CD4-positive, CD25-positive, alpha-beta regulatory T cell (primary cell): ENCODE data around the gene REG4. TPM values are rescaled to one million over a fixed set of nuclear protein-coding genes. Genes with fewer than 3 reads are reported as not detected.

Experiments used
- ATAC-seq, 2 donors: fragments of 150-1000 bp; cut with Tn5 transposase; one replicate each; pipeline ENCODE4 v1.10.0; 2021; ENCODE audit warnings: low read depth in 2 of 2, moderate number of reproducible peaks in 2 of 2, moderate library complexity in 1 of 2
- DNase-seq, 3 donors: peaks; one replicate each; pipeline versions ENCODE4 v3.0.0 to v3.0.0-alpha.2; 2012 to 2022; ENCODE audit warnings: mixed read lengths in 1 of 3
- H3K27ac ChIP-seq: one replicate; pipeline ENCODE4 v1.7.0; 2013; ENCODE audit warnings: mild to moderate bottlenecking, low read length; ENCODE audit not compliant: insufficient read depth, poor library complexity, severe bottlenecking
- H3K27me3 ChIP-seq: one replicate; pipeline ENCODE4 v1.7.0; 2013; ENCODE audit warnings: low read length; ENCODE audit not compliant: control insufficient read depth, insufficient read depth
- H3K36me3 ChIP-seq: one replicate; pipeline ENCODE4 v1.7.0; 2013; ENCODE audit warnings: mild to moderate bottlenecking, low read length, moderate library complexity; ENCODE audit not compliant: control insufficient read depth, insufficient read depth
- H3K4me1 ChIP-seq: 2 replicates; pipeline ENCODE4 v1.7.0; 2013; ENCODE audit warnings: mild to moderate bottlenecking, low read length; ENCODE audit not compliant: insufficient read depth, control insufficient read depth, poor library complexity, severe bottlenecking
- H3K4me3 ChIP-seq: one replicate; pipeline ENCODE4 v1.7.0; 2013; ENCODE audit warnings: low read depth, mild to moderate bottlenecking, low read length, moderate library complexity
- H3K9me3 ChIP-seq, 2 experiments: 1 replicate in 1 of 2; 2 replicates in 1 of 2; pipeline ENCODE4 v1.7.0; 2013; ENCODE audit warnings: low read length in 2 of 2, mild to moderate bottlenecking in 1 of 2, moderate library complexity in 1 of 2; ENCODE audit not compliant: control insufficient read depth in 2 of 2
- H3K27ac Mint-ChIP-seq, 3 donors: one replicate each; pipeline ENCODE4 v1.8.0; 2020 to 2022; ENCODE audit warnings: mild to moderate bottlenecking in 3 of 3, mixed read lengths in 3 of 3, moderate library complexity in 2 of 3
- H3K27me3 Mint-ChIP-seq: one replicate; pipeline ENCODE4 v1.8.0; 2022; ENCODE audit warnings: mild to moderate bottlenecking, mixed read lengths
- H3K36me3 Mint-ChIP-seq: one replicate; pipeline ENCODE4 v1.8.0; 2020; ENCODE audit warnings: mixed read lengths
- H3K4me1 Mint-ChIP-seq, 4 donors: one replicate each; pipeline ENCODE4 v1.8.0; 2020 to 2022; ENCODE audit warnings: mixed read lengths in 4 of 4, mild to moderate bottlenecking in 1 of 4
- H3K4me3 Mint-ChIP-seq, 4 donors: one replicate each; pipeline ENCODE4 v1.8.0; 2020 to 2022; ENCODE audit warnings: mild to moderate bottlenecking in 4 of 4, mixed read lengths in 4 of 4, moderate library complexity in 3 of 4
- H3K9me3 Mint-ChIP-seq, 7 donors: one replicate each; pipeline ENCODE4 v1.8.0; 2020 to 2022; ENCODE audit warnings: mixed read lengths in 7 of 7, mild to moderate bottlenecking in 3 of 7, moderate library complexity in 2 of 7
- polyA plus RNA-seq, 4 donors: library from polyadenylated mRNA; unstranded; fragments of 300-500 nt; fragmentation: Illumina TruSeq; gene quantifications; one replicate each; pipeline ENCODE4 v1.2.3, GENCODE V29; 2021
- total RNA-seq: library from RNA; stranded (reverse); gene quantifications from one replicate; pipeline ENCODE4 v1.2.3, GENCODE V29; 2022

Gene REG4
- total and polyA plus RNA-seq, 5 donors from 2014 or later, result 0.41 to 1.5 TPM; not detected in 3

DNA sequence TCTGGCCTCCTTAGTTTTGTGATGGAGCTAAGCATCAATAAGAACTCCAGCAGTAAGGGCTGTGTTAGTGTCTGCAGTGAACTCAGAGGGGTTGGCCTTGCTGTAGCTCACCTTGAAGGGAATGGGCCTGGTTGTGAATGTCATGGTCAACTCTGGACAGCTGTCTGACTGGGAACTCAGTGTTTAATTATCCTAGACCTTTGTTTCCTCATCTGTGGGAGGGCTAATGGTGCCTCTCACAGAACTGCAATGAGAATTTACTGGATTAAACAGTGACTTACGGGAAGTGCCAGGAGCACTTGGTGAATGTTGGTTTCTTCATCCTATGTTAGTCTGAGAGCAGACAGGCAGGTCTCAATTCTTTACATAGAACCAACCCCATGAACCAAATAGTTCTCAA is 66.2 kb downstream of the REG4 start:
- peaks cover 5% of the 10 kb centered on the region for H3K27me3 Mint-ChIP-seq
- DNase-seq (no peak), ATAC-seq (no peak)
- Histone ChIP-seq H3K9me3 (no peaks in the 10 kb centered on the region), H3K4me1 (no peaks in the 10 kb centered on the region), H3K4me3 (no peak overlapping the region), H3K27ac (no peak overlapping the region), H3K36me3 (no peaks in the 10 kb centered on the region), H3K27me3 (no peaks in the 10 kb centered on the region)
- no peak overlapping the region for H3K4me3 Mint-ChIP-seq
- H3K4me1 Mint-ChIP-seq, result peaks cover 0 to 3% (median 0%) of the 10 kb centered on the region in 4 donors
- peaks cover 0 to 1% (median 0%) of the 10 kb centered on the region in 7 donors for H3K9me3 Mint-ChIP-seq
- no peaks in the 10 kb centered on the region for H3K36me3 Mint-ChIP-seq
- no peak overlapping the region for H3K27ac Mint-ChIP-seq

DNA sequence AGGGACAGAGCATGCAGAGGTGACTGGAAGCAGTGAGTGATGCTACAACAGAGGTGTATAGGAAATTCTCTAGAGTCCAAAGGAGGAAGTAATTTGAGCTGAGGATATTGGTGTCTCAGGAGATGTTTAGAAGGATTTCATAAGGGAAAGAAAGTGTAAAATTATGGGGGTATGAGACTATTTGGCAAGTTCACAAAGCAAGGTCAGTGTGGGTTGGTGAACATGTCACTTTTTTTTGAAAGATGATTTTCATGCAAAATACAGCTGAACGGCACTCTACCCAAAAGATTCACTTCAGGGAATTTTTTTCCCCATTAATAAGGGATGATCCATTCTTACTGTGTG is 66.7 kb downstream of the REG4 start:
- peaks cover 4% of the 10 kb centered on the region for H3K27me3 Mint-ChIP-seq
- peaks cover 0 to 1% (median 0%) of the 10 kb centered on the region in 7 donors for H3K9me3 Mint-ChIP-seq
- peaks cover 0 to 3% (median 0%) of the 10 kb centered on the region in 4 donors for H3K4me1 Mint-ChIP-seq
- Histone ChIP-seq H3K36me3 (no peaks in the 10 kb centered on the region), H3K9me3 (no peaks in the 10 kb centered on the region), H3K4me3 (no peak overlapping the region), H3K4me1 (no peaks in the 10 kb centered on the region), H3K27ac (no peak overlapping the region), H3K27me3 (no peaks in the 10 kb centered on the region)
- H3K27ac Mint-ChIP-seq, result no peak overlapping the region
- H3K36me3 Mint-ChIP-seq, result no peaks in the 10 kb centered on the region
- no peak overlapping the region for H3K4me3 Mint-ChIP-seq
- DNase-seq (no peak), ATAC-seq (no peak)

Other genes starting within 250 kb of the REG4 start
- gene ZNF697, start 163.2 kb downstream of the REG4 start, total RNA-seq, result not detected
- not detected for gene ZNF697, start 163.2 kb downstream of the REG4 start, polyA plus RNA-seq
- 4.9 TPM for gene PHGDH, start 99.5 kb downstream of the REG4 start, total RNA-seq
- gene PHGDH, start 99.5 kb downstream of the REG4 start, polyA plus RNA-seq, result 1 to 10 TPM; 1.5 to 6.6 (median 3.3) TPM
- not detected for gene HMGCS2, start 42.6 kb downstream of the REG4 start, total RNA-seq
- not detected for gene HMGCS2, start 42.6 kb downstream of the REG4 start, polyA plus RNA-seq
- not detected for gene ADAM30, start 85.1 kb upstream of the REG4 start, total RNA-seq
- gene ADAM30, start 85.1 kb upstream of the REG4 start, polyA plus RNA-seq, result not detected